NCI-H187 (cell line): ENCODE data around the gene GBF1.

Experiments used
- DNase-seq, 2 experiments: peaks; one replicate each; lab custom pipeline; 2025; lab: John Stamatoyannopoulos, UW

The GBF1 gene

DNA sequence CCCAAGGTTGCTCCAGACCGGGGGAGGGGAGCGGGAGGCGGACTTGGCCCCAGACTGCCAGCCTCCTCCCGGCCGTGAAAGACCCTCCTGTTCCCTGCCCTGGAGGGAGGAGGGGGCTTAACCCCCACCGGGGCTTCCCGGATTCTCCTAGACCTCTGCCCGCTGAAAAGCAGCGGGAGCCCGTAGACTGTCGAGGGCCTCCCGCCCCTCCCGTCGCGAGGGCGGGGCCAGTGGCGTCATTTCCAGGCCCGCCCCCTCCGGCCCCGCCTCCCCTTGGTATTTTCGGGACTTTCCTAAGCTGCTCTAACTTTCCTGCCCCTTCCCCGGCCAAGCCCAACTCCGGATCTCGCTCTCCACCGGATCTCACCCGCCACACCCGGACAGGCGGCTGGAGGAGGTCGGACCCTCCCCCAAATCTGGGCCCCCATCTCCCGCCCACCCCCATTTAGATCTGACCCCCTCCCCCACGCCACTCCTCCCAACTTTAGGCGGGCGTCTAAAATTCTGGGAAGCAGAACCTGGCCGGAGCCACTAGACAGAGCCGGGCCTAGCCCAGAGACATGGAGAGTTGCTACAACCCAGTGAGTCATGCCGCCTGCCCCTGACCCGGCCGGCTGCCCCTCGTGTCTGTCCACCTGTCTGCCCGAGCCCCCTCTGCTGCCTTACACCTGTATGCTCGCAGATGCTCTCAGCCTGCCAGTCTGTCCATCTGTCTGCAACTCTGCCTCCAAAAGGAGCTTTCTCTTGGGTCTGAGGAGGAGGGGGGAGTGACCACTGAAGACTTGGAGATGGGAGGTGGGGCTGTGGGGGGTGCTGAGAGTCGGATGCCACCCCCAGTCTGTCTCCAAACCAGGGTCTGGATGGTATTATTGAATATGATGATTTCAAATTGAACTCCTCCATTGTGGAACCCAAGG is 150.3 kb downstream of the GBF1 start, which contains the start of gene NFKB2:
Gene NFKB2 (plus strand): TSS at position 306 of the 917 bp plus-strand sequence. CDS start 255 bp downstream, at position 561.
- DNase-seq = peak in 1 of 2 experiments; percentile 33

DNA sequence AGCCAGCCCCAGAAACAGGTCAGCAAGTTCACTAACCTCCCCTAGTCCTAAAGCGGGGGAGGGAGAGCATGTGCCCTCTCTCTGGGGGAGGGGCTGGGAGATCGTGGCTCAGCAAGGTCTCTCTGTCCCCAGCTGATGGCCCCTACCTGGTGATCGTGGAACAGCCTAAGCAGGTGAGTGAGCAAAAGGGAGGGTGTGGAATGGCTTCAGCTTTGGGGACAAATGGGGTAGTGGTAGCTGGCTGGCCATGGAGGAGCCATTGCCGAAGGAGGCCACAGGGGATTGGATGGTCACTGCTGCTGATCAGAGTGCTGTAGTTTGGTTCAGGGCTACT is 151.0 kb downstream of the GBF1 start:
- DNase-seq = no peak

DNA sequence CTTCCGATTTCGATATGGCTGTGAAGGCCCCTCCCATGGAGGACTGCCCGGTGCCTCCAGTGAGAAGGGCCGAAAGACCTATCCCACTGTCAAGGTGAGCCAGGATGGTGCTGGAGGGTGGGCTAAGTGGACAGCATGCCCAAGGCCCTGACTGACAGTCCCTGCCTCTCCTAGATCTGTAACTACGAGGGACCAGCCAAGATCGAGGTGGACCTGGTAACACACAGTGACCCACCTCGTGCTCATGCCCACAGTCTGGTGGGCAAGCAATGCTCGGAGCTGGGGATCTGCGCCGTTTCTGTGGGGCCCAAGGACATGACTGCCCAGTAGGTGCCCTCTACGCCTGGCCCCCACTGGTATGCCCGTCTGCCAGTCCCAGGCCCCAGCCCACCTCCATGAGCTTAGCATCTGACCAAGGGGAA is 151.4 kb downstream of the GBF1 start:
- no peak for DNase-seq

DNA sequence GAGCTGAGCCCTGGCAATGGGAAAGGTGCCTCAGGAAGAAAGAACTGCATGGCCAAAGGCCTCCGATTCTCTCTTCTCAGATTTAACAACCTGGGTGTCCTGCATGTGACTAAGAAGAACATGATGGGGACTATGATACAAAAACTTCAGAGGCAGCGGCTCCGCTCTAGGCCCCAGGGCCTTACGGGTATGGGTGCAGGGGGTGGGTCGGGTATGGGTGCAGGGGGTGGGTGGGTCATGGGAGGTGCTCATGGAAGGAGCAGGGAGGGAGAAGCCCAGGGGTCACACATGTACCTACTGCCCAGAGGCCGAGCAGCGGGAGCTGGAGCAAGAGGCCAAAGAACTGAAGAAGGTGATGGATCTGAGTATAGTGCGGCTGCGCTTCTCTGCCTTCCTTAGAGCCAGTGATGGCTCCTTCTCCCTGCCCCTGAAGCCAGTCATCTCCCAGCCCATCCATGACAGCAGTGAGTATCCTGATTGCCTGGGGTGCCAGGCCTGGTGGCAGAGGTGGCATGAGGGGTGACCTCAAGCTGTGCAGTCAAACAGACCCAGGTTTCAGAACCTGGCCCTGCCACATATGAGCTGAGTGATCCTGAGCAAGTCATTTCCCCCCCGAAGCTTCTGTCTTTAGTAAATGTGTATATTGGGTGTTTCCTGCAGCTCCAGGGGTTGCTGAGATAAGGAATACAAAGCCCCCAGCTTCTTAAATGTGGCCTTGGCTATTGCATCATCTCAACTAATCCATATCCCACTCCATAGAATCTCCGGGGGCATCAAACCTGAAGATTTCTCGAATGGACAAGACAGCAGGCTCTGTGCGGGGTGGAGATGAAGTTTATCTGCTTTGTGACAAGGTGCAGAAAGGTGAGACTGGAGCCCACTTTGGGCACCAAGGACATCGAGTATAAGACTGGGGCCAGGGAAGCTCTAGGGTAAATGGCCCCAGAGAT is 152.2 kb downstream of the GBF1 start:
- no peak for DNase-seq

DNA sequence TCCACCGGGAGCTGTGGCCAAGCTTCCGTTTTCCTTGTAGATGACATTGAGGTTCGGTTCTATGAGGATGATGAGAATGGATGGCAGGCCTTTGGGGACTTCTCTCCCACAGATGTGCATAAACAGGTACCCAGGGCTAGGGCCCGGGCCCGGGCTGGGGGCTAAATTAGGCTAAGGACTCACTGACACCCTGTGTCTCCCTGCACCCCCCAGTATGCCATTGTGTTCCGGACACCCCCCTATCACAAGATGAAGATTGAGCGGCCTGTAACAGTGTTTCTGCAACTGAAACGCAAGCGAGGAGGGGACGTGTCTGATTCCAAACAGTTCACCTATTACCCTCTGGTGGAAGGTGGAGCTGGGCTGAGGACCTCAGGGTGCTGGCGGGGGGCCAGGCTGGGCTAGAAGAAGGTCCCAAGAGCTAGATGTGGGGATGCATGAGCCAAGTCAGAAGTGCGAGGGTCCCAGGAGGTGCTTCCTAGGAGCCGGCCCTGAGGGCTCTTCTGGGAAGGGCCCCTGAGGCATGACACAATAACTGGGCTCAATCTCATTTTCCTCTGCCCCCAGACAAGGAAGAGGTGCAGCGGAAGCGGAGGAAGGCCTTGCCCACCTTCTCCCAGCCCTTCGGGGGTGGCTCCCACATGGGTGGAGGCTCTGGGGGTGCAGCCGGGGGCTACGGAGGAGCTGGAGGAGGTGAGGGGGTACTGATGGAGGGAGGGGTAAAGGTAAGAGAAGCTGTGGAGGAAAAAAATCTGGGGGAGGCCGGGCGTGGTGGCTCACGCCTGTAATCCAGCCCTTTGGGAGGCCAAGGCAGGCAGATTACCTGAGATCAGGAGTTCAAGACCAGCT is 153.1 kb downstream of the GBF1 start:
- no peak for DNase-seq

DNA sequence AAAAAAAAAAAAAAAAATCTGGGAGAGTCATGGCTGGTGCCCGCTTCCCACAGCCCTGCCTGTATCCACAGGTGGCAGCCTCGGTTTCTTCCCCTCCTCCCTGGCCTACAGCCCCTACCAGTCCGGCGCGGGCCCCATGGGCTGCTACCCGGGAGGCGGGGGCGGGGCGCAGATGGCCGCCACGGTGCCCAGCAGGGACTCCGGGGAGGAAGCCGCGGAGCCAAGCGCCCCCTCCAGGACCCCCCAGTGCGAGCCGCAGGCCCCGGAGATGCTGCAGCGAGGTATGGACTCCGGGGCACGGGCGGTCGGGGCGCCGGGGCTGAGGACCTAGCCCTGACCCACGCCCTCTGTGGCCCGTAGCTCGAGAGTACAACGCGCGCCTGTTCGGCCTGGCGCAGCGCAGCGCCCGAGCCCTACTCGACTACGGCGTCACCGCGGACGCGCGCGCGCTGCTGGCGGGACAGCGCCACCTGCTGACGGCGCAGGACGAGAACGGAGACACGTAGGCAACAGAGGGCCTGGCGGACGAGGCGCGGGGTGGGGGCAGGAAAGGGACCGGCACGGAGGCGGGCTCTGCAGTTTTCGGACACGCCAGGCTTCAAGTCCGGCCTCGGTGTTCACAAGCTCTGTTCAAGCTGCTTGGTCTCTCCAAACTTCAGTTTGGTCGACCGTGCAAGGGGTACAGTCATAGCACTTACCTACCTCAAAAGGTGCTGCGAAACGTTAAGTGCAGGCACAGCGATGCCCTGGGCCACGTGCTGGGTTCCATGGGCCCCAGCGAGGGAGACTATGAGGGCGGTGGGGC is 154.1 kb downstream of the GBF1 start:
- DNase-seq = peak; percentile 48 to 51

DNA sequence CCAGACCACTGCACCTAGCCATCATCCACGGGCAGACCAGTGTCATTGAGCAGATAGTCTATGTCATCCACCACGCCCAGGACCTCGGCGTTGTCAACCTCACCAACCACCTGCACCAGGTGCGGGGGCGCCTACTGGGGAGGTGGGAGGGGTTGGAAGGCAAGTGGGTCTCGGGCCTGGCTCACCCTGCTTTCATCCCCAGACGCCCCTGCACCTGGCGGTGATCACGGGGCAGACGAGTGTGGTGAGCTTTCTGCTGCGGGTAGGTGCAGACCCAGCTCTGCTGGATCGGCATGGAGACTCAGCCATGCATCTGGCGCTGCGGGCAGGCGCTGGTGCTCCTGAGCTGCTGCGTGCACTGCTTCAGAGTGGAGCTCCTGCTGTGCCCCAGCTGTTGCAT is 154.7 kb downstream of the GBF1 start:
- no peak for DNase-seq

DNA sequence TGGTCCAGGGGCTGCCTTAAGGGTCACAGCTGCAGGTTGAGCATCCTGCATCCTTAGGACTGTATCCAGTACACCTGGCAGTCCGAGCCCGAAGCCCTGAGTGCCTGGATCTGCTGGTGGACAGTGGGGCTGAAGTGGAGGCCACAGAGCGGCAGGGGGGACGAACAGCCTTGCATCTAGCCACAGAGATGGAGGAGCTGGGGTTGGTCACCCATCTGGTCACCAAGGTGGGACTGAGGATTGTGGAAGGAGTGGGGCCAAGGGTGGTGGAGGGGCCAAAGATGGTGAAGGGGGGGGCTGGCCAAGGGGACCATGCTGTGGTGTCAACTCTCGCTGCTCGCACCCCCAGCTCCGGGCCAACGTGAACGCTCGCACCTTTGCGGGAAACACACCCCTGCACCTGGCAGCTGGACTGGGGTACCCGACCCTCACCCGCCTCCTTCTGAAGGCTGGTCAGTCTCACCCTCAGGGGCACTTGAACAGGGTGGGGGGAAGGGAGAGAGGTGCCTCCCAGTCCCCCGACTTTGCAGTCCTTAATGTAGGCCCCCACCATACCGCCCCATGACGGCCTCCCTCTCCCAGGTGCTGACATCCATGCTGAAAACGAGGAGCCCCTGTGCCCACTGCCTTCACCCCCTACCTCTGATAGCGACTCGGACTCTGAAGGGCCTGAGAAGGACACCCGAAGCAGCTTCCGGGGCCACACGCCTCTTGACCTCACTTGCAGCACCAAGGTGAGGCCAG is 155.4 kb downstream of the GBF1 start:
- no peak for DNase-seq

DNA sequence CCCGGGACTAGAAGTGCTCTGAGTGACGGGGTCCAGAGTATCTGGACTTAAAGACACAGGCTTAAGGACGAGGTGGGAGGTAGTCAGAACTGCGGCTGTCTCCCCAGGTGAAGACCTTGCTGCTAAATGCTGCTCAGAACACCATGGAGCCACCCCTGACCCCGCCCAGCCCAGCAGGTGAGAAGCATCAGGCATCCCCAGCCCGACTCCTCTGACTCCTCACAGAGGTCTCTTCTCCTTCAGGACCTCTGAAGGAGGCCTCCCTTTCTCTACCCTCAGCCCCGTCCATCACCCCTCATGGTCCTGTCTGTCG is 156.0 kb downstream of the GBF1 start:
- DNase-seq = no peak

DNA sequence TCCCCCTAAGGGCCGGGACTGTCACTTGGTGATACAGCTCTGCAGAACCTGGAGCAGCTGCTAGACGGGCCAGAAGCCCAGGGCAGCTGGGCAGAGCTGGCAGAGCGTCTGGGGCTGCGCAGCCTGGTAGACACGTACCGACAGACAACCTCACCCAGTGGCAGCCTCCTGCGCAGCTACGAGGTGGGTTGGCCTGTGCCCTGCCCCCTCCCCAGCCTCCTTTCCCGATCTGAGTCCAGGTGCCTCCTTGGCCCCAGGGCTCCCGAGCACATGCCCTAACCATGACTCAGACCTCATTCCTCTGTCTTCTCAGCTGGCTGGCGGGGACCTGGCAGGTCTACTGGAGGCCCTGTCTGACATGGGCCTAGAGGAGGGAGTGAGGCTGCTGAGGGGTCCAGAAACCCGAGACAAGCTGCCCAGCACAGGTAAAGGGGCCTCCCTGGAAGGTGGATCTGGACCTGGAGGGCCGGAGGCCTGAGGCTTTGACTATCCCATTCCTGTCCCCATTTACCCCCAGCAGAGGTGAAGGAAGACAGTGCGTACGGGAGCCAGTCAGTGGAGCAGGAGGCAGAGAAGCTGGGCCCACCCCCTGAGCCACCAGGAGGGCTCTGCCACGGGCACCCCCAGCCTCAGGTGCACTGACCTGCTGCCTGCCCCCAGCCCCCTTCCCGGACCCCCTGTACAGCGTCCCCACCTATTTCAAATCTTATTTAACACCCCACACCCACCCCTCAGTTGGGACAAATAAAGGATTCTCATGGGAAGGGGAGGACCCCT is 156.6 kb downstream of the GBF1 start:
- DNase-seq = no peak

DNA sequence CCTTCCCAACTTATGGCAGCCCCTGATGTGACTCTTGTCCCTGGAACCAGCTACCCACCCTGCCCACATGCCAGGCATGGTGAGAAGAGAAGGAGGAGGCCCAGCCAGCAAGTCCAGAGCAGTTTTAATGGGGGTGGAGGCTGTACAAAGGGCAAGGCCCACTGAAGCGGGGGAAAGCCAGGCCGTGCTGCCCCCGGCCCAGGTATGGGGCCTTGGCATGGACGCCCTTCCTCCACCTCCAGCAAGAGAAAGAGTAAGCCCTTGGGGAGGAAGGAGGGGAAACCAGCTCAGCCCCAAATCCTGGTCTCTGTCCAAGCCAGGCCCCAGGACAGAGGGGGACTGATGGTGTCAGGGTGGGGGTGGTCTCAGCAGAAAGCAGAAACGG is 157.2 kb downstream of the GBF1 start:
- no peak for DNase-seq

DNA sequence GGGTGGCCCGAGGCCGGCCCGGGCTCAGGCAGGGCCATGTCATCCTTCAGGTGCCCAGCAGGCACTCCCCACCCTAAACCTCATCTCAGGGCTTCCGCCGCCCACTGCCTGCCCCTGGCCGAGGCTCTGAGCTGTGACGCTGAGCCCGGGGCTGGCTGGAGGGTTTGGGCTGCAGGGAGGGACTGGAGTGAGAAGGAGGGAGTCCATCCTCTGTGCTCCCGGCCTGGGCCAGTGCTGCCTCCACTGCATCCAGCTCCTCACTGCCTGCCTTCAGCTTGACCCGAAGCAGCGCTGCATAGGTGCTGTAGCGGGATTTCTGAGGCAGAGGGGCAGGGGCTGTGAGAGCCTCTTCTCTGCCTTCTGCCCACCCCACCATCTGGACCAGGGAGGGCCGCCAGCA is 157.8 kb downstream of the GBF1 start:
- DNase-seq = no peak

DNA sequence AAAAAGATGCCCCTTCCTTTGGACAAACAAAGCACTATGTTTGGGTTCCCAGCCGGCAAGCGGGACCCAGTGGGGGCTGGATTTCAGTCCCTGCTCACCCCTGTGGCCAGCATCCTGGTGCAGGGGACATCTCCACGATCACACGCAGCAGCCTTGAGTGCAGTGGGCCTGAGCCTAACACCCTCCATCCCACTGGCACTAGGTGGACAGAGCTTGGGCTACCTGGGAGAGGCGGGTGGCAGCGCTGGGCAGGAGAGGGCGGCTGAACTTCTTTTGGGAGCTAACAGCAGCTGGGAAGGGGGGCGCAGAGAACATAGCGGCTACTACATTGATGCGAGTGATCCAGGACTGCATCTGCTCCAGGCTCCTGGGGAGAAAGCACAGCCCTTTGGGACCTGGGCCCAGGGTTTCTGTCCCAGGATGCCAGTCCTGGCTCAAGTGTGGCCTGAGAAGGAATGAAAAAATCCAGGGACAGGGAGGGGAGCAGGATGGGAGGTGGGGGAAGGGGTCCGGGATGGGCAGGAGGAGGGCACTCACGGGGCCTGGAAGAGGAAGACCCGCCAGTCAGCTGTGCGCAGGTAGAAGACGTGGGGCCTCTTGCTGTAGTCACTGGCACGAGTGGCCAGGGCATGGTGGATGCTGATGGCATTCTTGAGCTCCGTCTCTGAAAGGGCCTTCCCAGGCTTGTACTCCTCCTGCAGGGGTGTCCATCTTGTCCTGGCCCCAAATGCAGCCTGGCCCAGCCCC is 159.2 kb downstream of the GBF1 start:
- DNase-seq = no peak

DNA sequence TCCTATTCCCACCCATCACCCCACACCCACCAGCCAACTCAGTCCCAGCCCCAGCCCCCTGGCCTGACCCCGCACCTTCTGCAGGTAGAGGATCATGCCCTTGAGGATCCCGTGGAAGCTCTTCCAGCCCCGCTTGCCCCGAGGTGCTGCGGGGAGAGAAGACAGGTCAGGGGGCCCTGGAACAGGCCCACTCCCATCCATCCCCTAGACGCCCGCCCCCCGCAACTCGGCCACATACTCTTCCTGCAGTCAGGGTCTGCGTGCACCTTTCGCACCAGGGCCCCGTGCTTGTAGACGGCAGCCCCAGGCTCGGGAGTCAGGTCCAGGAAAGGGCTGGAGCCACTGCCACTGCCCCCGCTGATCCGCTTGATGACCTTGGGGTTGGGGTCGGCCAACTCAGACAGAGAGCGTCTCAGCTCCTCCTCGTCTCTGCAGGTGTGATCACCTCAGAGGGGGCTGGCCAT is 159.8 kb downstream of the GBF1 start:
- no peak for DNase-seq

DNA sequence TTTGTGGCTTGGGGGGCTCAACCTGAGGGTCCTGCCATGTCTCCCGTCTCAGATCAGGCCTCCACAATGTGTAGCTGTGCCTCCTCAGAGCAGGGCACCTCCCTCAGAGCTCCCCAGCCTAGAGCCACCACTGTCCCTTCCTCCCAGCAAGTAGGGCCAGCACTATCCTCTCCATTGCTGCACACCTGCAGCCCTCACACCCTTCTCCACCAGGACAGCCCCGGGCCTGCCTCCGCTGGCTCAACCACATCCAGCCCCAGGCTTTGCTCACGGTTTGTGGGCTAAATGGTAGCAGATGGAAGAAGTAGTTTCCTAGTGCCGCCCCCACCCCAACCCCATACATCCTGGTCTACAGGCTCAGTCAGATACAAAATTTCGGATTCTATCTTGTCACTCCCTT is 160.3 kb downstream of the GBF1 start:
- DNase-seq = no peak

DNA sequence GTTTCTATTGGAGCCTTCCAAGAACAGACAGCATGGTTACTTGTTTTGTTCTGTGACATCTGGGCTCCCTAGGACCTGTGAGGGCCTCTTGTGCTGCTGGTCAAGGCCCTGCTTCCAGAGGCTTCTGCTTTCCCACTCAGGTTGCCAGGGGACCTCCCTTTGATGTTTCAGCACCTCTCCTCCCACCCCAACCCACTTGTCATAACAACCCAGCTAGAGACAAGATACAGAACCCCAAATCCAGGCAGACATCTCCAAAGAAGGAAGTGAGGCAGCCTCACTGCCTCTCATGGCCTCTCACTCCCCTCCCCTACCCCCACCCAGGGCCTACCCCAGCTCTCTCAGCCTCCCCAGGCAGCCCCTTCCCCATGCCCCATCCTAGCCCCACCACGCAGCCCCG is 161.5 kb downstream of the GBF1 start:
- DNase-seq = no peak

DNA sequence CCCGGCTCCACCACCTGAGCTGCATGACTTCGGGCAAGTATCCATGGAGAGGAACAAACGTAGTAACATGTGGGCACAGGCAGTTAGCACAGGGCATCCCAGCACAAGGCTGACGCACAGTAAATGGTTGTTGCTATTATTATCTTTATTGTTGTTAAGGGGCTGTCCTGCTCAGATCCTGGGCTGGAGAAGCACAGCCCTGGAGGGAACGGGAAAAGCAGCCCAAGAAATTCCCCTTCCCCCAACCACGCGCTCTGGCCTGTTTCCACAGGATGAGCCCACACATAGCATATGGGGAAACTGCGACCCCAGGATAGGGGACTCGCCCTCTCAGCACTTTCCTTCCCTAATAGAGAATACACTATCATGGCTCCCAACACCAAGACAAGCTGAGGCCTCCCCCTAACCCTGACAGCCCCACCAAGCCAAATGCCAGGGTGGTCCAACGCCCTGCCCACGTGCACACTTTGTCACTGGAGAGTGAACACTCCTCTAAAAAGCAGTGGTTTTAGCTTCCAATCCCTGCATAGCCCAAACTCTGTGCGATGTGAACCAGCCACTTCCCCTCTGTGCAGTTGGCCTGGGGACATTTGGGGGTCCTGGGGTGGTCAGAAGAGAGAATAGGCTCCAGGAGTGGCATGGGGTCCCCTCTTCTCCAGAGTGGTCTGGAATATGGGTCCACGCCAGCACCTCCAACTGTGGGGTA is 162.2 kb downstream of the GBF1 start:
- DNase-seq = no peak

DNA sequence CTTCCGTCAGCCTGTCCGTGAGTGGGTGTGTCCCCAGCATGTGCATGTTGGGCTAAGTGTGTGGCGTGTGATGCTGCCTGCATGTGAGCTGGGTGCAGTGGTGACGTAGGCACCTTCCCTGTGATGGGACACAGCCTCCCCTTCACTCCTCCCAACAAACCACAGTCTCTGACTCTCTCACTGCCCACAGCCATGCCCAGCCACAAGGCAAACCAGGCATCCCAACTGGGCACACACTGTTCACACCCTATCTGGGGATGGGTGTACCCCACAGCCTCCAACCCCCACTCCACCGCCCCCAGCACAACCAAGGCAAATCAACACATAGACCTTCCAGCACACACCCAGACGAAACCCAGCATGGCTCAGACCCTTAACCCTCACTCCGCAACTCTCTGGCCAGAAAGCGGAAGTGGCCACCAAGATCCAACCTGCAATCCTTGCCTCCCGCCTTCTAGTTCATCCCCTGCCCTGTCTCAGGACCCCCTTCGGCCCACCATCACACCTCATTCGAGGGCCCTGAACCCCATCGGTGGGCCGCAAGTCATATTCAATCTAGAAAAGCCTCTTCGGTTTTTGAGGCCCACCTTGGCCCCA is 162.9 kb downstream of the GBF1 start:
- no peak for DNase-seq
